Cardiac septum (tissue), 1 donor: Measurements from ENCODE around the gene PCDHB2. TPM values are rescaled to one million over a fixed set of nuclear protein-coding genes. Genes with fewer than 3 reads are reported as not detected.
"Not testable (repeated sequence)": the region's sequence is repeated elsewhere in the genome, so short reads cannot be mapped to it uniquely, and the experiment has no call there.

Experiments
- DNase-seq: peaks from one replicate; pipeline ENCODE4 v3.0.0-alpha.2; 2020; ENCODE audit warnings: low spot score
- intact Hi-C: fragments of 100-400 bp; cut with DNase I; formaldehyde crosslinking; loops from one replicate; pipeline ENCODE4 v1.14.0; 2022
- long read RNA-seq: library from polyadenylated mRNA; unstranded; transcript quantifications from one replicate; pipeline ENCODE4 v2.0.0, GENCODE V29; 2021
- total RNA-seq: library from RNA; stranded (reverse); fragmentation: NEBNext Ultra II Directional; extraction: Animal tissue kit (Norgen Biotek cat#: 25700); gene quantifications from one replicate; pipeline ENCODE4 v1.2.1, GENCODE V29; 2021
- donor health status: DM: no; HTN: no; CAD: no.

Gene PCDHB2
- total RNA-seq = 2.4 TPM
- long read RNA-seq, full-length matches to known transcripts = 2 of 2 reads
- long read RNA-seq, partial matches to known transcripts = 0 of 2 reads
- long read RNA-seq, other reads (novel, unspliced or antisense) = 0 of 2 reads

DNA sequence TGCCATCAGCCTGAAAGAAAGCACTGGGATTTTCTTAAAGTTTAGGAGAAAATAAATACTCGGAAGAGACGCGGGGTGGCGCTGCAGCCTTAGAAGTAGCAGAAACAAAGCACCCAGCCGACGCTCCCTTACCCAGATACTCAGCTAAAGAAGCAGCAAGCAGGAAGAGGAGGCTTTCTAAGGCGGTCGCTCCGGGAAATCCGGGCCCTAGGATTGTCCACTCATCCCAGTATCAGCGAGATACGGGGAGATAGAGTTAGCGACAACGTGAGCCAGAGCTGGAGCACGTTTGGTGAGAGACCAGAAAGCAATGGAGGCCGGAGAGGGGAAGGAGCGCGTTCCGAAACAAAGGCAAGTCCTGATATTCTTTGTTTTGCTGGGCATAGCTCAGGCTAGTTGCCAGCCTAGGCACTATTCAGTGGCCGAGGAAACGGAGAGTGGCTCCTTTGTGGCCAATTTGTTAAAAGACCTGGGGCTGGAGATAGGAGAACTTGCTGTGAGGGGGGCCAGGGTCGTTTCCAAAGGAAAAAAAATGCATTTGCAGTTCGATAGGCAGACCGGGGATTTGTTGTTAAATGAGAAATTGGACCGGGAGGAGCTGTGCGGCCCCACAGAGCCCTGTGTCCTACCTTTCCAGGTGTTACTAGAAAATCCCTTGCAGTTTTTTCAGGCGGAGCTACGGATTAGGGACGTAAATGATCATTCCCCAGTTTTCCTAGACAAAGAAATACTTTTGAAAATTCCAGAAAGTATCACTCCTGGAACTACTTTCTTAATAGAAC, at the start of gene PCDHB2:
Gene PCDHB2, plus strand, starts transcription at position 135 of the 782 bp plus-strand sequence. Its CDS starts 176 bp downstream, at position 311.
- DNase-seq = no peak
- intact Hi-C loops = no loop called here

DNA sequence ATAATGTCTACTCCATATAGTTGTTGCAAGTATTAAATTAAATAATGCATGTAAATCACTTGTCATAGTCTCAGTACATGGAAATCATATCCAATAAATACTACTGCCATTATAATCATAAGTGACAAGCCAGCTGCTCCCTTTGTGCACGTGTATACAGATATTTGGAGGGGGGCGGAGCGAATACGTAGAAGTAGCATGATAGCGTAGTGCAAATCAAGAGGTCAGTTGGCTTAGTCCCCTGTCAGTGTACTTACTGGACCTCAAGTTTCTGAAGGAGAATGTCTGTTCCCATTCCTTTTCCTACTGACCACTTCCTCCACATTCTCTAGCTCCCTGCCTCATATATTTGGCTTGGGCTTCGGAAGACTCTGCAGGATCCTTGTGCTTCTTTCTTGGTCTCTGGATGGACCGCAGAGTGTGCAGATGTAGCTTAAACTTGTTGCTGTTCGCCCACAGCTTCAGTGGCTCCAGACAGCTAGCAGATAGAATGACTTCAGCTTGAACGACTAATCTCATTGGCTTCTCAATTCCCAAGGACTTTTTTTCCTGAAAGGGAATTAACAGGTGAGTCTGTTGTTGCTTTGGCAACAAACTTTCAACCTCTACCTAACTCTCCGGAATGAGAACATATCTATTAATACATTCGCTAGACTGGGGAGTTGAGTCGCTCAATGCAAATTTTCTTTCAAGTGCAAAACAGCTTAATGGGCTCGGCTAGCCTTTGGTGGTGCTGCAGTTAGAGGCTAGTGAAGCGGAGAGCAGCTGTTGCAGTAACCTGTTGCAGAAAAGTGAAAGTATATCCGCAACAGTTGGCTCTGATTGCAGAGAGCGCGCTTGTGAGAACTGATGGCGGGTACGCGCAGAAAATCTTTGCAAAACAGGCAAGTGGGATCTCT, 43.5 kb upstream of the PCDHB2 start, which contains the start of gene PCDHB1:
Gene PCDHB1, plus strand, starts transcription at position 753 of the 899 bp plus-strand sequence. Its CDS starts 97 bp downstream, at position 850.
- DNase-seq = no peak
- intact Hi-C loops = no loop called here

DNA sequence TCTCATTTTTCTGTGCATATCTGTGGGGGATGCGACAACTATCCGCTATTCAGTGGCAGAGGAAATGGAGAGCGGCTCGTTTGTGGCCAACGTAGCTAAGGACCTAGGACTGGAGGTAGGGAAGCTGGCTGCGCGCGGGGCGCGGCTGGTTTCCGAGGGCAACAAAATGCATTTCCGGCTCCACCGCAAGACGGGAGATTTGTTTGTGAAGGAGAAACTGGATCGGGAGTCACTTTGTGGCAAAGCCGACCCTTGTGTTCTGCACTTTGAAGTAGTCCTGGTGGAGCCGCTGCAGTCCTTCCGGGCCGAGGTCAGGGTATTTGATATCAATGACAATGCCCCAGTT, 42.9 kb upstream of the PCDHB2 start:
- DNase-seq = no peak
- intact Hi-C loops = no loop called here

DNA sequence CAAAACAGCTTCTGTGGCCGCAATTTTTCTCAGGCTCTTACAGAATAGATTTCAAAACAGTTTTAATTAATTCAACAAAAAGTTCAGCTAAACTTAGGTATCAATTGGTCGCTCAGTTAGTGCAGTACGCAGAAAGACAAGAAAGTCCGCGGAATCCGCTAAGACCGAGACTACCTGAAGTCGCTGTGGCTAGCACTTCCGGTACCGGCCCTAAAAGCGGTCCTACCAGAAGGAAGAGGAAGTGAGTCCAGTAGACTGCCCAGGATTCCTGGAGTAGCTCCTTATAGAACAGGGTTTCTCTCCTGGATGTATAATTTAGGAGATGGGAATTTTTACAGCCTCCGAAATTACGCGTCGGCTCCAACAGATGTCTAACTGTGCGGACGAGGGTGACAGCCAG, 16.6 kb upstream of the PCDHB2 start:
- intact Hi-C loops = no loop called here
- DNase-seq = no peak

DNA sequence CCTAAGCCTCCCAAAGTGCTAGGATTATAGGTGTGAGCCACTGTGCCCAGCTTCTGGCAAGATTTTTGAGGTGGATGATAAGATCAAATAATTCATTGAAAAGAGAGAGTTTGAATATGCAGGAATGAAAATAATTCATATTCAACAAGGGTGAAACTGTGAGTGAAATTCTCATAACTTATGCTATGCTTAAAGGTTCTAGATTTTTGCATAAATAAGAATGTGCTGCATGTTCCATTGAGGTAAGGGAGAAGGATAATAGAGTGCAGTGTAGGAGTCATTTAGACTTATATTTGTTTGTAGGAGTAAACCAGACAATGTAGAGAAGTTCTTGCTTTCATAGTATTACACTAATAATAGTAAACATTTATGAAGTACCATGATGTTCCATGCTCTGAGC, 12.2 kb upstream of the PCDHB2 start:
- intact Hi-C loops = loop anchor here (10.0 kb wide), 1 partner anchor 483 kb away; no protein-coding TSS in a partner anchor

DNA sequence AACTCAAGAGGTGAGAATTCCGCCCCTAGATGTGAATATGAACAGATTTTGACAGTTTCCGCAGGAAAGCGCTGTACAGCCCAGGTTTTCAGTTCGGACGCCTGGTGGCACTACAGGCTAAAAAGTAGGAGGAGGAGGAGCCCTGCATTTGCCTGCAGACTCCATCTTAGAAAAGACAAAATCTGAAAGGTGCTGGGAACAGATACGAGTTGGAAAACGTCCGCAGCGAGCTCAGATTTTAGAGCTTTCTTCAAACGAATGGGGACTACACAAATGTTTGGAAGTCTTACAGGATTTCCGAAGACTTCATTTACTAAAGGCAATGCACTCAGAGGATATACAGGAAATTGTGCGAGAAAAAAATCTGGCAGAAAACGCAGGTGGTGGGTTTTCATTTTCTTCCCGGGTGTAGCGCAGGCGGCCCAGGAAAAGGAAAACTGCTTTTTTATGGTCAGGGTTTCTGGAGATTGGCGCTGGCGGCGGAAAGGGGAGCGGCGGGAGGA, 9.9 kb upstream of the PCDHB2 start:
- intact Hi-C loops = loop anchor here (10.0 kb wide), 1 partner anchor 480 kb away; no protein-coding TSS in a partner anchor
- no peak for DNase-seq

More for the DNA sequence above, 12.2 kb upstream of the PCDHB2 start:
- no peak for DNase-seq

DNA sequence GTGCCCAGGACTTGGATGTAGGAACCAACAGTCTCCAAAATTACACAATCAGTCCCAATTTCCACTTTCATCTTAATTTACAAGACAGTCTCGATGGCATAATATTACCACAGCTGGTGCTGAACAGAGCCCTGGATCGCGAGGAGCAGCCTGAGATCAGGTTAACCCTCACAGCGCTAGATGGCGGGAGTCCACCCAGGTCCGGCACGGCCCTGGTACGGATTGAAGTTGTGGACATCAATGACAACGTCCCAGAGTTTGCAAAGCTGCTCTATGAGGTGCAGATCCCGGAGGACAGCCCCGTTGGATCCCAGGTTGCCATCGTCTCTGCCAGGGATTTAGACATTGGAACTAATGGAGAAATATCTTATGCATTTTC, 837 bp downstream of the PCDHB2 start:
- no peak for DNase-seq
- intact Hi-C loops = no loop called here

DNA sequence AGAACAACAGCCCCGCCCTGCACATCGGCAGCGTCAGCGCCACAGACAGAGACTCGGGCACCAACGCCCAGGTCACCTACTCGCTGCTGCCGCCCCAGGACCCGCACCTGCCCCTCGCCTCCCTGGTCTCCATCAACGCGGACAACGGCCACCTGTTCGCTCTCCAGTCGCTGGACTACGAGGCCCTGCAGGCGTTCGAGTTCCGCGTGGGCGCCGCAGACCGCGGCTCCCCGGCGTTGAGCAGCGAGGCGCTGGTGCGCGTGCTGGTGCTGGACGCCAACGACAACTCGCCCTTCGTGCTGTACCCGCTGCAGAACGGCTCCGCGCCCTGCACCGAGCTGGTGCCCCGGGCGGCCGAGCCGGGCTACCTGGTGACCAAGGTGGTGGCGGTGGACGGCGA, 1.8 kb downstream of the PCDHB2 start:
- DNase-seq, intact Hi-C loops: not testable (repeated sequence)

DNA sequence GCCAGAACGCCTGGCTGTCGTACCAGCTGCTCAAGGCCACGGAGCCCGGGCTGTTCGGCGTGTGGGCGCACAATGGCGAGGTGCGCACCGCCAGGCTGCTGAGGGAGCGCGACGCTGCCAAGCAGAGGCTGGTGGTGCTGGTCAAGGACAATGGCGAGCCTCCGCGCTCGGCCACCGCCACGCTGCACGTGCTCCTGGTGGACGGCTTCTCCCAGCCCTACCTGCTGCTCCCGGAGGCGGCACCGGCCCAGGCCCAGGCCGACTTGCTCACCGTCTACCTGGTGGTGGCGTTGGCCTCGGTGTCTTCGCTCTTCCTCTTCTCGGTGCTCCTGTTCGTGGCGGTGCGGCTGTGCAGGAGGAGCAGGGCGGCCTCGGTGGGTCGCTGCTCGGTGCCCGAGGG, 2.2 kb downstream of the PCDHB2 start:
- DNase-seq, intact Hi-C loops: not testable (repeated sequence)

DNA sequence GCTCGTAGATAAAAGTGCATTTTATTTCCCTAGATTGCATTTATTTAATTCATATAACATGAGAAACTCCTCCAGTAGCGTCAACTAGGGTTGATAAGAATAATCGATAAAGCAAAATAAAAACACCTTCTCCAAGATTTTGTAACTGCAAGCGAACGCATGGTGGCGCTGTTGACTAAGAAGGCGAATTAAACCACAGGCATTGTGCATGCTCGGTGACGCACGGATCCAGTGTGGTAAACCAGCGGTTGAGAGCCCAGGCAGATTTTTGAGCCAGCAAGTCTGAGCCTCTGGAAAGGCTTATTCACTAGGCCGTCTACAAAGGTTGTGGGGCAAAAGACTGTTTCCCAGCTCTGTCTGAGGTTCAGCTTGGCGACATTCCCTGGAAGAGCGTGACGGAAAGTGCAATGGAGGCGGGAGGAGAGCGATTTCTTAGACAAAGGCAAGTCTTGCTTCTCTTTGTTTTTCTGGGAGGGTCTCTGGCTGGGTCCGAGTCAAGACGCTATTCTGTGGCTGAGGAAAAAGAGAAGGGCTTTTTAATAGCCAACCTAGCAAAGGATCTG, 5.9 kb downstream of the PCDHB2 start, which contains the start of gene PCDHB3:
Gene PCDHB3, plus strand, starts transcription at position 231 of the 563 bp plus-strand sequence. Its CDS starts 177 bp downstream, at position 408.
- intact Hi-C loops = no loop called here

DNA sequence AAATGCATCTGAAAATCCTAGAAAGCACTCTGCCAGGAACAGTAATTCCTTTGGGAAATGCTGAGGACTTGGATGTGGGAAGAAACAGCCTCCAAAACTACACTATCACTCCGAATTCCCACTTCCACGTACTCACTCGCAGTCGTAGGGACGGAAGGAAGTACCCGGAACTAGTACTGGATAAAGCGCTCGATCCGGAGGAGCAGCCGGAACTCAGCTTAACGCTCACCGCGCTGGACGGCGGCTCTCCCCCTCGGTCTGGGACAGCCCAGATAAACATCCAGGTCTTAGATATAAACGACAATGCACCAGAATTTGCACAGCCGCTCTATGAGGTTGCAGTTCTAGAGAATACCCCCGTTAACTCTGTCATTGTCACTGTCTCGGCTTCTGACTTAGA, 6.6 kb downstream of the PCDHB2 start:
- DNase-seq = no peak
- intact Hi-C loops = no loop called here

More for the DNA sequence above, 5.9 kb downstream of the PCDHB2 start, which contains the start of gene PCDHB3:
- no peak for DNase-seq

DNA sequence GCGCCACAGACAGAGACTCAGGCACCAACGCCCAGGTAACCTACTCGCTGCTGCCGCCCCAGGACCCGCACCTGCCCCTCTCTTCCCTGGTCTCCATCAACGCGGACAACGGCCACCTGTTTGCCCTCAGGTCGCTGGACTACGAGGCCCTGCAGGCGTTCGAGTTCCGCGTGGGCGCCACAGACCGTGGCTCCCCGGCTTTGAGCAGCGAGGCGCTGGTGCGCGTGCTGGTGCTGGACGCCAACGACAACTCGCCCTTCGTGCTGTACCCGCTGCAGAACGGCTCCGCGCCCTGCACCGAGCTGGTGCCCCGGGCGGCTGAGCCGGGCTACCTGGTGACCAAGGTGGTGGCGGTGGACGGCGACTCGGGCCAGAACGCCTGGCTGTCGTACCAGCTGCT, 7.7 kb downstream of the PCDHB2 start:
- DNase-seq, intact Hi-C loops: not testable (repeated sequence)

DNA sequence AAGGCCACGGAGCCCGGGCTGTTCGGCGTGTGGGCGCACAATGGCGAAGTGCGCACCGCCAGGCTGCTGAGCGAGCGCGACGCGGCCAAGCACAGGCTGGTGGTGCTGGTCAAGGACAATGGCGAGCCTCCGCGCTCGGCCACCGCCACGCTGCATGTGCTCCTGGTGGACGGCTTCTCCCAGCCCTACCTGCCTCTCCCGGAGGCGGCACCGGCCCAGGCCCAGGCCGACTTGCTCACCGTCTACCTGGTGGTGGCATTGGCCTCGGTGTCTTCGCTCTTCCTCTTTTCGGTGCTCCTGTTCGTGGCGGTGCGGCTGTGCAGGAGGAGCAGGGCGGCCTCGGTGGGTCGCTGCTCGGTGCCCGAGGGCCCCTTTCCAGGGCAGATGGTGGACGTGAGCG, 8.1 kb downstream of the PCDHB2 start:
- intact Hi-C loops, DNase-seq: not testable (repeated sequence)

DNA sequence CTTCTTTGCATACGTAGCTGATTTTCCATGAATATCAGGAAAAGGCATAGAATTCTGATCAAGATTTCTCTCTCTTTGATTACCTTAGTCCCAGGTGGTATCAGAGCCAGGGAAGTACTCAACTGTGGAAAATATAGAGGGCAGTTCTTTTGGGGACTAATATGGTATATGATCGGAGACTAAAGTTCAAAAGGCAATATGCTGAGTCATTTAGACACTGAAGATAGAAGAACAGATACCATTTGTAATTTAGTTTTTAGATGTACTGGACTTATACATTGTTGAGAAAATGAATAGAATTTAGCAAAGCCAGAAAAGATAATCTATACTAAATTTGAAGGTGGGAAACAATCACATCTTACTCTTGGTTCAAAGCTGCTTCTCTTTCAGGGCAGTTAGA, 10.9 kb downstream of the PCDHB2 start:
- intact Hi-C loops = no loop called here
- no peak for DNase-seq

DNA sequence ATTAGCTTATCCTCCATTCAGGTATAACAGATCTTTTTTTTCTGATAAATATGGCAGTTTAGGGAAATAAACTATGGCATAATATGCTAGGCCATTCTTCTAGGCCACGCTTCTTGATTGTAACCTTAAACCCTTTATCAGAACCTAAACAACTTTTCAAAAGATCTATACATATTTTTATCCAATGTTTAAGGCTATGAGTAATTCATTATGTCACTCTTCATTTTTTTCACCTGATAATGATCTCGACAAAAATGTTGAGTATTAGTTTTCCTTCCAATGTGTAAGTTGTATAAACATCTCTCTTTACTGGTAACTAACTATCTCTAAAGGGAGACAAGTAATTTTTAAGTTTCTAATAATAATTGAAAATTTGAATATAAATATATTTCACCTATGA, 24.8 kb downstream of the PCDHB2 start:
- no peak for DNase-seq
- intact Hi-C loops = no loop called here

DNA sequence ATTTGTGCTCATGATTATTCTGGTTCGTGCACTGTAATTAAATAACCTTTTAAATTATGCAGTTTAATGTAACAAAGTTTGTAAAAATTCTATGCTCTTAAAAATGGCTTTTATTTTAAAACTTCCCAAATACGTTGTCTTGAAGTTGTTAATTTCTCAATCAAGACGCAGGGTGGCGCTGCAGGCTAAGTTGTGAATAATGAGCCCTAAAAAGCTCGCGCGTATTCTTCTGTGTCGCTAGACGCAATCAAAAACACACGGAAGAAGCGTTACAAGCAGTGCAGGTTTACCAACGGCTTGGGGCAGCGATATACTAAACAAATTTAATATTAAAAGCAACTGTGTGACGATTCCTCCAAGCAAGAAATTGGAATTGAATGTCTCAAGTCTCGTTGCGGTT, 27.1 kb downstream of the PCDHB2 start, which contains the start of gene PCDHB4:
Gene PCDHB4, plus strand, starts transcription at position 256 of the 400 bp plus-strand sequence. CDS start 181 bp downstream, outside the sequence.
- intact Hi-C loops = no loop called here
- DNase-seq = no peak

DNA sequence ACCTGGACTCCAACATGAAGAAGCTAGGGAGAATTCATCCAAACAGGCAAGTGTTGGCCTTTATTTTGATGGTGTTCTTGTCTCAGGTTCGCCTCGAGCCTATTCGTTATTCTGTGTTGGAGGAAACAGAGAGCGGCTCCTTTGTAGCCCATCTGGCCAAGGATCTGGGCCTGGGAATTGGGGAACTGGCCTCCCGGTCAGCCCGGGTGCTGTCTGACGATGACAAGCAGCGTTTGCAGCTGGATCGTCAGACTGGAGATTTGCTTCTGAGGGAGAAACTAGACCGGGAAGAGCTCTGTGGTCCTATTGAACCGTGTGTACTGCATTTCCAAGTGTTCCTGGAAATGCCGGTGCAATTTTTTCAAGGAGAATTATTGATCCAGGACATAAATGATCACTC, 27.6 kb downstream of the PCDHB2 start:
- intact Hi-C loops = no loop called here
- DNase-seq = no peak

DNA sequence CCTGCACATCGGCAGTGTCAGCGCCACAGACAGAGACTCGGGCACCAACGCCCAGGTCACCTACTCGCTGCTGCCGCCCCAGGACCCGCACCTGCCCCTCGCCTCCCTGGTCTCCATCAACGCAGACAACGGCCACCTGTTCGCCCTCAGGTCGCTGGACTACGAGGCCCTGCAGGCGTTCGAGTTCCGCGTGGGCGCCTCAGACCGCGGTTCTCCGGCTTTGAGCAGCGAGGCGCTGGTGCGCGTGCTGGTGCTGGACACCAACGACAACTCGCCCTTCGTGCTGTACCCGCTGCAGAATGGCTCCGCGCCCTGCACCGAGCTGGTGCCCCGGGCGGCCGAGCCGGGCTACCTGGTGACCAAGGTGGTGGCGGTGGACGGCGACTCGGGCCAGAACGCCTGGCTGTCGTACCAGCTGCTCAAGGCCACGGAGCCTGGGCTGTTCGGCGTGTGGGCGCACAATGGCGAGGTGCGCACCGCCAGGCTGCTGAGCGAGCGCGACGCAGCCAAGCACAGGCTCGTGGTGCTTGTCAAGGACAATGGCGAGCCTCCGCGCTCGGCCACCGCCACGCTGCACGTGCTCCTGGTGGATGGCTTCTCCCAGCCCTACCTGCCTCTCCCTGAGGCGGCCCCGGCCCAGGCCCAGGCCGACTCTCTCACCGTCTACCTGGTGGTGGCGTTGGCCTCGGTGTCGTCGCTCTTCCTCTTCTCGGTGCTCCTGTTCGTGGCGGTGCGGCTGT, 29.2 kb downstream of the PCDHB2 start:
- intact Hi-C loops, DNase-seq: not testable (repeated sequence)

DNA sequence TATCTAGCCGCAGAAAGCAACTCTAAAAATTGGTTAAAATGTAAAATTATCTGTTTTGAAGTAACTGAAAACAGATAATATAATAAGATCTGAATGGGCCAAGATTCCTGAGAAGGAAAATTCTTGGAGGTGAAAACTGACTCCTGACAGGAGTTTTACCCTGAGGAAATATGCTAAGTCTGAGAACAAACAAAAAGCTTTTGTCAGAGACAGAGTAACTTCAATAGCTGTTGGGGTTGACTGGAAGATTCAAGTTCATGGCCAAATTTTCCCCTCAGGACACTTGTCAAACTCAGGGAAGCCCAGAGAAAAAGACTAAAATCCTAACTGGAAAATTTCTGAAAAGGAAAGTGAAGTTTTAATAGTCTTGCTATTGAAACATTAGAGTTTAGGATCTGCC, 32.9 kb downstream of the PCDHB2 start:
- DNase-seq = no peak
- intact Hi-C loops = no loop called here
